Measurements from ENCODE around the gene SORBS2. TPM values are rescaled to one million over a fixed set of nuclear protein-coding genes. Genes with fewer than 3 reads are reported as not detected.

Gene SORBS2
- total and polyA plus RNA-seq, 8 donors: 24.2 to 50.8 (median 35.5) TPM

- intact Hi-C loops (cut with DNase I): no loop called here
- Histone ChIP-seq H3K9me3 (no peaks in the 10 kb centered on the region), H3K4me1 (peaks cover 0 to 41% of the 10 kb centered on the region in 2 donors), H3K27me3 (no peaks in the 10 kb centered on the region), H3K36me3 (no peaks in the 10 kb centered on the region), H3K4me3 (no peak overlapping the region), H3K27ac (no peak overlapping the region)
- DNase-seq (no peak), ATAC-seq (no peak)
- TF ChIP-seq CTCF (IDR thresholded peaks at IDR 0.05): no peak
Measured at GRCh38 chr4:185734930-185735329, 77.1 kb downstream of the SORBS2 start.

- Histone ChIP-seq H3K36me3 (no peaks in the 10 kb centered on the region), H3K27ac (peak overlapping the region in 1 of 2 donors; percentile 55), H3K4me3 (no peak overlapping the region), H3K27me3 (no peaks in the 10 kb centered on the region), H3K9me3 (no peaks in the 10 kb centered on the region), H3K4me1 (peaks cover 0 to 47% of the 10 kb centered on the region in 2 donors)
- intact Hi-C loops (cut with DNase I): no loop called here
- ATAC-seq (peak; percentile 20), DNase-seq (no peak)
- no peak for TF ChIP-seq CTCF (IDR thresholded peaks at IDR 0.05)
Measured at GRCh38 chr4:185734214-185734613, 77.8 kb downstream of the SORBS2 start.

GRCh38 chr4:185730849-185731608 is 81.0 kb downstream of the SORBS2 start:
- no peak overlapping the region for H3K27ac ChIP-seq
- H3K9me3 ChIP-seq: no peaks in the 10 kb centered on the region
- DNase-seq (no peak), ATAC-seq (peak; percentile 35)
- intact Hi-C loops (cut with DNase I): no loop called here
- H3K4me1 ChIP-seq: peaks cover 0 to 31% of the 10 kb centered on the region in 2 donors
- TF ChIP-seq CTCF (IDR thresholded peaks at IDR 0.05): no peak
- H3K4me3 ChIP-seq: no peak overlapping the region
- no peaks in the 10 kb centered on the region for H3K36me3 ChIP-seq
- no peaks in the 10 kb centered on the region for H3K27me3 ChIP-seq

GRCh38 chr4:185730387-185730786 is 81.6 kb downstream of the SORBS2 start:
- Histone ChIP-seq H3K27me3 (no peaks in the 10 kb centered on the region), H3K27ac (no peak overlapping the region), H3K36me3 (no peaks in the 10 kb centered on the region), H3K4me3 (no peak overlapping the region), H3K9me3 (no peaks in the 10 kb centered on the region), H3K4me1 (peaks cover 0 to 31% of the 10 kb centered on the region in 2 donors)
- ATAC-seq (peak; percentile 56), DNase-seq (no peak)
- no peak for TF ChIP-seq CTCF (IDR thresholded peaks at IDR 0.05)
- intact Hi-C loops (cut with DNase I): no loop called here

- Histone ChIP-seq H3K27me3 (no peaks in the 10 kb centered on the region), H3K4me1 (peaks cover 0 to 23% of the 10 kb centered on the region in 2 donors), H3K4me3 (no peak overlapping the region), H3K27ac (peak overlapping the region in 1 of 2 donors; percentile 60), H3K9me3 (no peaks in the 10 kb centered on the region), H3K36me3 (no peaks in the 10 kb centered on the region)
- no peak for ATAC-seq
- intact Hi-C loops (cut with DNase I): no loop called here
- TF ChIP-seq CTCF (IDR thresholded peaks at IDR 0.05): no peak
- no peak for DNase-seq
Measured at GRCh38 chr4:185729391-185729804, 82.6 kb downstream of the SORBS2 start.
